Colon (tissue), 2 donors: ENCODE measurements around the gene DAZL.
"Not testable (repeated sequence)": the region's sequence is repeated elsewhere in the genome, so short reads cannot be mapped to it uniquely, and the experiment has no call there.

Source experiments
- FAIRE-seq: peaks from 2 replicates; lab custom pipeline; 2012; peaks lifted over from hg19 to GRCh38; lab: Jason Lieb, UNC
- donor health status: control.
- donor health status: control.

DAZL gene, protein sequence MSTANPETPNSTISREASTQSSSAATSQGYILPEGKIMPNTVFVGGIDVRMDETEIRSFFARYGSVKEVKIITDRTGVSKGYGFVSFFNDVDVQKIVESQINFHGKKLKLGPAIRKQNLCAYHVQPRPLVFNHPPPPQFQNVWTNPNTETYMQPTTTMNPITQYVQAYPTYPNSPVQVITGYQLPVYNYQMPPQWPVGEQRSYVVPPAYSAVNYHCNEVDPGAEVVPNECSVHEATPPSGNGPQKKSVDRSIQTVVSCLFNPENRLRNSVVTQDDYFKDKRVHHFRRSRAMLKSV

DNA sequence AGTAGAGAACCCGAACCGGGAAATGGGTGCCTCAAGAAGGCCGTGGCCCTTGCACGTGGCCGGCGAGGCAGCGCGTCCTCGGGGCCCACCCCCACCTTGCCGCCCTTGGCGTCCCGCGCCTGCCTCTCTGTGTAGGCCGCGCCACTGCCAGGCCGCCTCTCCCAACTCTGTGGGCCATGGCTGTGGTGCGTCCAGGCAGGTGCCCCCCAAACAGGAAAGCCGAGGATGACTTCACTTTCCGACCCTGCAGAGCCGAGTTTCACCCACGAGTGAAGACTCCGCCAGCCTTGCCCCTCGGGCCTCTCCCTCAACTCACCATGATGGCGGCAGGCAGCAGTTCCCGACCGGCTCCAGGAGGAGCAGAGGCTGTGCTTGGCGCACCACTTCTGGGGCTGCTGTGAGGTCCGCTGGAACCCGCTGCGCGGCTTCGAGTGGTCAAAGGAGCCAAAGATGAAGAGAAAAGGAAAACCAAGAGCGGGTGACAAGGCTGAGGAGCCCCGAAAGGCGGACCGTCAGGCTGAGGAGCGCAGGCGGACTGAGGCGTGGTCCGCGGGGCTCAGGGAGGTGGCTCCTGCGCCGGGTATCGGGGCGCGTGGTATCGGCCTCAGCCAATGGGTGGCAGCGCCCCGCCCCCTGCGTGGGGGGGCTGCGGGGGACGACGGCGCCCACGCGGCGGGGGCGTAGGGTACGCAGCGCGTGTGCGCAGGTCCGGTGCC lies at the start of gene DAZL:
Gene DAZL, minus strand, starts transcription at position 537 of the 716 bp plus-strand sequence. Its CDS starts 218 bp downstream, at position 319.
- FAIRE-seq, result no peak

DNA sequence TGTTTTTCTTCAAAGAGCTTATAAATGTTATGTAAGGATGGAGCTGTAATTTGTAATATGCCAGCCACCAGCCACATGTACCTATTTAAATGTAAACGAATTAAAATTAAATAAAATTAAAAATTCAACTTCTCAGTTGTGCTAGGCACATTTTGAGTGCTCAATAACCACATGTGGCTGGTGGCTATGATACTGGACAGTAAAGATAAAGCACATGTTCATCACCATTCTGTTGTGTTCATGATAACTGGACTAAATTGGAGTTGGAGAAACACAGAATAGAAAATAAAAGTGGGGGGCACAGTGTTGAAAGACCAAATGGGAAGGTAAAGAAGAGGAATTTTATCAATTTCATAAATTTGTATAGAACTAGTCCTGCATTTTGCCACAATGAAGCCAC lies 49.8 kb upstream of the DAZL start:
- no peak for FAIRE-seq

DNA sequence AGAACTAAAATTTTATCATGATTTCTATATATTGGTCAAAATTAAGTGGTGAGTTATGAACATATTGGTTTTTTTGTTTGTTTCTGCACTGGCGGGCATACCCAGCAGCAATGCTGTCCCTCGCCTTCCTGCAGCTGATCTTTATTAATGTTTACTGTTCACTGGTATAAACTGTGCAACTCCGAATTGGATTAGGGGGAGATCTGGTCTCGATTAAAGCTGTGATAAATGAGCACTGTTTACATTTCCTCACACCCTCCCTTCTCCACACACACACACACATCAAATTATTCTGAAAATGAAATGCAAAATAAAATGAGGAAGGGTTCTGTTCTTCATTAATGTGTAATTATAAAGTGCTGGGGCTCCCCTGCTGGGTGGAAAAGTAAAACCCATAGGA lies 48.5 kb upstream of the DAZL start:
- no peak for FAIRE-seq

DNA sequence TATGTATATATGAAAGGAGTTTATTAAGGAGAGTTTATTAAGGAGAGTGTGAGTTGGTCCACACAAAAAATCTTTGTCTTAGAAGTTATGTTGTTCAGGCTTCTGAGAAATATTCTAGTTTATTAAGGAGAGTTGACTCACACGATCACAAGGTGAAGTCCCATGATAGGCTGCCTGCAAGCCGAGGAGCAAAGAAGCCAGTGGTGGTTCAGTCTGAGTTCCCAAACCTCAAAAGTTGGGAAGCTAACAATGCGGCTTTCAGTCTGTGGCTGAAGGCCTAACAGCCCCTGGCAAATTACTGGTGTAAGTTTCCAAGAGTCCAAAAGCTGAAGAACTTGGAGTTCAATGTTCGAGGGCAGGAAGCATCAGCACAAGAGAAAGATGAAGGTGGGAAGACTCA lies 42.4 kb upstream of the DAZL start:
- no peak for FAIRE-seq

DNA sequence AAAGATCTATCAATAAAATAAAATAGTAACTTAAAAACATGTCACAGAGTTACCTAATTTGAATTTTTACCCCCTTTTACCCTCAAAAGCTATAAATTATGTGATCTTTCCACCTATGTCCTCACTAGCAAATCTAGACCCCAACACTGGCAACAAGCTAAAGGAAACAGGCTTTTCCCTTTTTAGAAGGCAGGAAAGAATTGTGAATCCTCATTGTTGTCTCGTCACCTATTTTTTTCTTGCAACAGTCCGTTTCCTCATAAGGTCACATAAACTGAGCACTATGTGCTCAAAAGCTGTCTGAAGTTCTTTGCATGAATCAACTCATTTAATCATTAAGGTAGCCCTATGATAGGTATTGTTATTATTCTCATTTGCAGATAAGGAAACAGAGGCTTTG lies 34.6 kb upstream of the DAZL start:
- peak; percentile 14 for FAIRE-seq

DNA sequence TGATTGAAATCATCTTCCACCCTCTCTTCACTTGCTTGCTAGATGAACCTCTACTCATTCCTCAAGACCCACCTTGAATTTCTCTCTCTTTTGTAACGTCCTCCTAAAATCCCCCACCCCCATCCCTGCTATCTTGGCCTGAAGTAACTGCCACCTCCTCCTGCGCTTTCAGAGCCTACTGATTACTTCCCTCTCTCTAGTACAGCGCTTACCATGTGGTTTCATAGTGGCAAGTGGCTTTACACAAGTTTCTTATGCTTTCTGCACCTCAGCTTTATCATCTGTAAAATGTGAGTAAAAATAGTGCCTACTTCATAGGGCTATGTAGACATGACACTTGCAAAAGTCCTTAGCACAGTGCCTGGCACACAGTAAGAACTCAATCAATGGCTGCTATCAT lies 28.7 kb upstream of the DAZL start:
- no peak for FAIRE-seq

- no peak for FAIRE-seq
These were observed 27.2 kb upstream of the DAZL start for GRCh38 chr3:16632395-16632794.

GRCh38 chr3:16618721-16619120 lies 13.5 kb upstream of the DAZL start:
- no peak for FAIRE-seq

DNA sequence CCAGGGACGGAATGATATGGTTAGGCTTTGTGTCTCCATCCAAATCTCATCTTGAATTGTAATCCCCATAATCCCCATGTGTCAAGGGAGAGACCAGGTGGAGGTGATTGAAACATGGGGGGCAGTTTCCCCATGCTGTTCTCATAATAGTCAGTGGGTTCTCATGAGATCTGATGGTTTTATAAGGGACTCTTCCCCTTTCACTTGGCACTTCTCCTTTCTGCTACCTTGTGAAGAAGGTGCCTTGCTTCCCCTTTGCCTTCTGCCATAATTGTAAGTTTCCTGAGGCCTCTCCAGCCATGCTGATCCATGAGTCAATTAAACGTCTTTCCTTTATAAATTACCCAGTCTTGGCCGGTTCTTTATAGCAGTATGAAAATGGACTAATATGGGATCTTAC lies 11.9 kb upstream of the DAZL start:
- not testable (repeated sequence) for FAIRE-seq

DNA sequence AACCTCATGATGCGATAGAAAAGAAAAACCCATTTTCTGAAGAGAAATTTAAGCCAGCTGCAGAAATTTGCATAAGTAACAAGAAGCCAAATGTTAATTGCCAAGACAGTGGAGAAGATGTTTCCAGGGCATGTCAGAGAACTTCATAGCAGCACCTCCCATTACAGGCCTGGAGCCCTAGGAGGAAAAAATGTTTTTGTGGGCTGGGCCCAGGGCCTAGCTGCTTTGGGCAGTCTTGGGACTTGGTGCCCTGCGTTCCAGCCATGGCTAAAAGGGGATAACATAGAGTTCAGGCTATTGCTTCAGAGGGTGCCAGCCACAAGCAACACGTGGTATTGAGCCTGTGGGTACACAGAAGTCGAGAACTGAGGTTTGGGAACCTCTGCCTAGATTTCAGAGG lies 10.9 kb upstream of the DAZL start:
- FAIRE-seq, result no peak

GRCh38 chr3:16614033-16615031 lies 9.1 kb upstream of the DAZL start:
- no peak for FAIRE-seq

DNA sequence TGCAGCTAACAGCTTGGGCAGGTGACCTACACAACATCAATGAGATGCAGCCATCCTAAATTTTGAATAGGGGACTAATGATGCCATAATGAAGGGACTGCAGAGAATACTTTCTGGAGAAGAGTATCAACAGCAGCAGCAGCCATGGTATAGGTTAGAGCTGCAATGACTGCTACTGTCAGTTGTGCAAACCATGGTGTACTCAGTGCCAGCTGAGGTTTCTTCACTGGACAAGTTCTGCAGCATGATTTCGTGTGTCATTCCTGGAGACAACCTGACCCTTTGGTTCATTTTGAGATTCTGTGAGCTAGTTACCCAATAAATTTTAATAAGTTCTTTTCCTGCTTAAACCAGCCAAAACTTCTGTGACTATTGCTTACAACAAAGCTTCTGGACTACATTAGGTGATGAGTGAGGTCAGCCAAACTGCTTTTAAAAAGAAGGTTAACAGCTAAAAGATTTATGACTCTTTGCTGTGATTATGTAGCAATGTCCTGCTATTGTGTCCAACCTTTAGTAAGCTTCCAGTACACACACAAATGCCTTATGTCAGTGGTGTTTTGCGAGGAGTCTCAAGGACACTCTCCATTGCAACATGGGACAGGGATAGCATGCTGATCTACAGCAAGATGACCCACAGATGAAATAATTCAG lies 4.8 kb upstream of the DAZL start:
- no peak for FAIRE-seq

DNA sequence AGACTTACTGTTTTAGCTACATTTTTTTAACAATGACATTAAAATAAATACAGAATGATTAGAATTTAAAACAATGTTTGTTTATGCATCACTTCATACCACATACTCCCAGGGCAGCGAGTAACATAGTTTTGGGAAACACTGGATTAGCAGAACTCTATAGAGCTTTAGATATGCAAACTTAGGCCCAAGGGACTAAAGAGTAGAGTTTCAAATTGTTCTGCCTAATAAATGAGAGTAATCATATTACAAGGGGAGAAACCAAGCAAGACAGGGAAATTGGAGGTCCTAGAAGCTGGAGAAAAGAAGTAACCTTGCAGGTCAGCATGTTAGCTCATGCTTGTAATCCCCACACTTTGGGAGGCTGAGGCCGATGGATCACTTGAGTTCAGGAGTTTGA lies 3.6 kb upstream of the DAZL start:
- FAIRE-seq, result no peak

DNA sequence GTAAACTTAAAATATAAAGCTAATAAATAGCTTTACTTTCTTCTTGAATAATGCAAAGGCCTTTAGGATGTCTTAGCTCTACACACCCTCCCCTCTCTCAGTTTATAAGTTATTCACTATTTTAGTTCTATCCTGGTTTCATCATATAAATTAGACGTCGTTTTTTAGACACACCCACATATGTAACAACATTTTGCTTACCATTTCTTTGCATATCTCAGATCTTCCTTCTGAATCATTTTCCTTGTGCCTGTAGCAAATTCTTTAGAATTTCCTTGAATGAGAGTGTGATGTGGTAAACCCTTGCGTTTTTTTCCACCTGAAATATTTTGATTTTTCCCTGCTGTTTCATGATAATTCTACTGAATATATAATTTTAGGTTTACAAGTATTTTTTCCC lies 2.5 kb upstream of the DAZL start:
- FAIRE-seq, result no peak

DNA sequence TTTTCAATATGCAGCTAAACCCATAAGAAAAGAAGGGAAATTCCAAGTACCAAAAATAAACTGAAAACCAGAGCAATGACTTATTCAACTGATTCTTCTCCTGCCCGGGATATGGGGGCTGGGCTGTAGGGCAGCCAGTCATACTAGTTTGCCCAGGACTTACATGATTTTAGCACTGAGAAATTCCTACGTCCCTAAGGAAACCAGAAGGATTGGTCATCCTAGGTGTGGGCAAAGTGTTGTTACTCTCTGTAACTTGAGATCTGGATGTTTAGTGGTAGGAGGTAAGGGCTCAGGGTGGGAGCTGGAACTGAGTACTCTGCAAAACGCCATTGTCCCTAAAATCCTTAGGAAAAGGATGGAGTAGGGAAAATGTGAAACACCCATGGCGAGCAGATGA lies 1.2 kb upstream of the DAZL start:
- no peak for FAIRE-seq

- no peak for FAIRE-seq
These were observed 743 bp upstream of the DAZL start for GRCh38 chr3:16605966-16606365.

DNA sequence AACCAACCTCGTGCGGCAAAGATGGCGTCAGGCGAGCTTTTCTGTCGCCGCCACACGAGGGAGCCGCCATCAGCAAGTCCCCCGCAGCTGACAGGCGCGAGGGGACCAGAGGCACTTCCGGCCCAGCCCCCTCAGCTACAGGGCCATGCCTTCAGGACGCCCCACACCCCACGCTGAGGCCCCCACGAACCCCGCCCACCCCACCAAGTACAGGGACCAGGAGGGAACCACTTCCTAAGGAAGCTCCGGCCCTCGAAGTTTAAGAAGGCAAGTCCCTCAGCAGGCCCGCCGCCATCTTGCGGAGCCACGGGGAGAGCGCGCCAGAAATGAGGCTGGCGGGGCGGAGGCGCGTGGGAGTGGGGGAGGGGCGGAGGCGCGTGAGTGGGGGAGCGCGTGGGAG lies 790 bp downstream of the DAZL start:
- FAIRE-seq, result no peak

- FAIRE-seq, result no peak
These were observed 3.7 kb downstream of the DAZL start for GRCh38 chr3:16601537-16602005.

- FAIRE-seq, result peak; percentile 73
These were observed 4.3 kb downstream of the DAZL start for GRCh38 chr3:16600780-16601536.

- no peak for FAIRE-seq
These were observed 5.5 kb downstream of the DAZL start for GRCh38 chr3:16599694-16600093.

- no peak for FAIRE-seq
These were observed 8.7 kb downstream of the DAZL start for GRCh38 chr3:16596352-16597032.
